ENCODE results near the gene PPP1R12A.

DNA sequence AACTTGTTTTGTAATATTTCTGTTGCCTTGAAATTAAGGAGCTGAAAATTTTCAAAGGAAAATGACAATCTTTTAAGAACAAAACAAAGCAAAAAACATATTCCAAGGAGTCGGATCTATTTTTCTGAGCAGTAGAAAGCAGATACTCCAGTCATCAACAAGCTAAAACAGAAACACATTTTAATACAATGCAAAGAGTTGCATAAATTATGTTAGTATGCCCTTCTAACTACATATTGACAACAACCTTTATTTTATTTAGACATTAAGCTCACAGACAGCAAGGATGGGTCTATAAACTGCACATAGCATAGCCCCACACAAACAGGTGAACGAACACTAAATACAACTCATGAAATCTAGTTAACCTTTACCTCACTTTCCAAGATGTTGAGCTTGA is 106.0 kb downstream of the PPP1R12A start:
- TF ChIP-seq ZNF311 (tag by site-specific recombination; IDR thresholded peaks at IDR 0.05; ENCODE audit: borderline replicate concordance), result no peak
- TF ChIP-seq PRDM10 (tag by site-specific recombination; IDR thresholded peaks at IDR 0.05), result no peak
- TF ChIP-seq CTCF (tag by site-specific recombination; IDR thresholded peaks at IDR 0.05), result no peak
- no peak for TF ChIP-seq YY1 (tag by site-specific recombination; IDR thresholded peaks at IDR 0.05)
- no peak for TF ChIP-seq KLF16 (tag by site-specific recombination; IDR thresholded peaks at IDR 0.05)
- no peak for TF ChIP-seq MEIS1 (CRISPR knock-in tag; IDR thresholded peaks at IDR 0.05; ENCODE audit: borderline replicate concordance)
- TF ChIP-seq, protein P1, sequence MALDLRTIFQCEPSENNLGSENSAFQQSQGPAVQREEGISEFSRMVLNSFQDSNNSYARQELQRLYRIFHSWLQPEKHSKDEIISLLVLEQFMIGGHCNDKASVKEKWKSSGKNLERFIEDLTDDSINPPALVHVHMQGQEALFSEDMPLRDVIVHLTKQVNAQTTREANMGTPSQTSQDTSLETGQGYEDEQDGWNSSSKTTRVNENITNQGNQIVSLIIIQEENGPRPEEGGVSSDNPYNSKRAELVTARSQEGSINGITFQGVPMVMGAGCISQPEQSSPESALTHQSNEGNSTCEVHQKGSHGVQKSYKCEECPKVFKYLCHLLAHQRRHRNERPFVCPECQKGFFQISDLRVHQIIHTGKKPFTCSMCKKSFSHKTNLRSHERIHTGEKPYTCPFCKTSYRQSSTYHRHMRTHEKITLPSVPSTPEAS (tag by site-specific recombination; IDR thresholded peaks at IDR 0.05), result no peak
- no peak for TF ChIP-seq GLI4 (tag by site-specific recombination; IDR thresholded peaks at IDR 0.05)
- TF ChIP-seq MYNN (tag by site-specific recombination; IDR thresholded peaks at IDR 0.05; ENCODE audit: borderline replicate concordance), result no peak
- TF ChIP-seq ZBTB1 (tag by site-specific recombination; IDR thresholded peaks at IDR 0.05), result no peak
- no peak for TF ChIP-seq ATF2 (tag by site-specific recombination; IDR thresholded peaks at IDR 0.05; ENCODE audit: low read depth)
